Measurements from ENCODE around the gene MAFG.

DNA sequence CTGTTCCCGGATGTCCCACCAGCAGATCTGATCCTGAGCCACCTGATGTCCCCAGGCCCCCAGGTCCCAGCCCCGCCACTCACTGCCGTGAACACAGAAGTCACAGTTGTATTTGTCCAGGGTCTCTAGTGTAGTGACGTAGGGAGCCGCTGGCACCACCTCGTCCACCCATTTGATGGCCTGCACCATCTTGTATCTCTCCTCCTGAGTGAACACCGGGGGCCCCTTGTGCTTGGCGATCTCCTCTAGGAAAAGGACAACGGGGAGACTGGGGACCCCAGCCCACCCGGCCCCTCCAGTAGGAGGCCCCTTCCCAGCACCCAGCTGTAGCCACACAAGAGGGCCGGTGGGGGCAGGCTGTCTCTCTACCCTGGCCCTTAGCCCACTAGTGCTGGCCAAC lies 18.7 kb downstream of the MAFG start:
- TF ChIP-seq, protein P1, sequence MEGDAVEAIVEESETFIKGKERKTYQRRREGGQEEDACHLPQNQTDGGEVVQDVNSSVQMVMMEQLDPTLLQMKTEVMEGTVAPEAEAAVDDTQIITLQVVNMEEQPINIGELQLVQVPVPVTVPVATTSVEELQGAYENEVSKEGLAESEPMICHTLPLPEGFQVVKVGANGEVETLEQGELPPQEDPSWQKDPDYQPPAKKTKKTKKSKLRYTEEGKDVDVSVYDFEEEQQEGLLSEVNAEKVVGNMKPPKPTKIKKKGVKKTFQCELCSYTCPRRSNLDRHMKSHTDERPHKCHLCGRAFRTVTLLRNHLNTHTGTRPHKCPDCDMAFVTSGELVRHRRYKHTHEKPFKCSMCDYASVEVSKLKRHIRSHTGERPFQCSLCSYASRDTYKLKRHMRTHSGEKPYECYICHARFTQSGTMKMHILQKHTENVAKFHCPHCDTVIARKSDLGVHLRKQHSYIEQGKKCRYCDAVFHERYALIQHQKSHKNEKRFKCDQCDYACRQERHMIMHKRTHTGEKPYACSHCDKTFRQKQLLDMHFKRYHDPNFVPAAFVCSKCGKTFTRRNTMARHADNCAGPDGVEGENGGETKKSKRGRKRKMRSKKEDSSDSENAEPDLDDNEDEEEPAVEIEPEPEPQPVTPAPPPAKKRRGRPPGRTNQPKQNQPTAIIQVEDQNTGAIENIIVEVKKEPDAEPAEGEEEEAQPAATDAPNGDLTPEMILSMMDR (IDR thresholded peaks at IDR 0.05; ENCODE audit: insufficient read depth, low read length, poor library complexity, severe bottlenecking): no peak
- TF ChIP-seq EZH2phosphoT487 (conservative IDR thresholded peaks at IDR 0.05; ENCODE audit: low read length): no peak

Data from SU-DHL-6 (cell line).